PC-3 (cell line): ENCODE measurements around the gene MED26. TPM values are rescaled to one million over a fixed set of nuclear protein-coding genes. Genes with fewer than 3 reads are reported as not detected.

Experiments
- ATAC-seq: fragments of 200-7000 bp; cut with Tn5 transposase; 2 replicates; pipeline ENCODE4 v1.9.1; 2020; ENCODE audit warnings: mild to moderate bottlenecking, moderate library complexity
- BruUV-seq: library from RNA; stranded (reverse); fragments of 400-500 nt; replicated peaks from 2 replicates; lab custom pipeline; 2021; lab: Mats Ljungman, UMichigan
- CTCF ChIA-PET: fragments of 300-600 bp; sonication (Branson Sonifier 250); formaldehyde crosslinking; loops from one replicate; lab custom pipeline; 2022; ENCODE audit warnings: antibody characterized with exemption; lab: Charles Lee
- POLR2A ChIA-PET: fragments of 300-600 bp; sonication (Branson Sonifier 250); formaldehyde crosslinking; loops from one replicate; lab custom pipeline; 2022; ENCODE audit warnings: antibody characterized with exemption; ENCODE audit not compliant: unreplicated experiment; lab: Charles Lee
- DNase-seq: peaks from one replicate; pipeline ENCODE4 v3.0.0-alpha.2; 2015
- H2AFZ ChIP-seq: fragments of 300-600 bp; sonication (generic); 2 replicates; pipeline ENCODE4 v1.6.0; 2016; ENCODE audit warnings: antibody characterized with exemption, low read length
- H3F3A ChIP-seq: fragments of 300-600 bp; sonication (generic); one replicate; pipeline ENCODE4 v1.6.0; 2017; ENCODE audit warnings: antibody characterized with exemption, low read length, control low read depth, mild to moderate bottlenecking; ENCODE audit not compliant: unreplicated experiment
- H3K27ac ChIP-seq: fragments of 300-600 bp; sonication (generic); 2 replicates; pipeline ENCODE4 v1.5.1; 2016; ENCODE audit warnings: mild to moderate bottlenecking, low read length
- H3K27me3 ChIP-seq: fragments of 300-600 bp; sonication (generic); 2 replicates; pipeline ENCODE4 v1.6.1; 2016; ENCODE audit warnings: low read length, mixed read lengths
- H3K36me3 ChIP-seq: fragments of 300-600 bp; sonication (generic); 2 replicates; pipeline ENCODE4 v1.6.1; 2016; ENCODE audit warnings: low read depth, mixed run types, low read length, mixed read lengths
- H3K4me1 ChIP-seq: fragments of 300-600 bp; sonication (generic); 2 replicates; pipeline ENCODE4 v1.5.1; 2016; ENCODE audit warnings: low read length; ENCODE audit not compliant: insufficient read depth
- H3K4me2 ChIP-seq: fragments of 300-600 bp; sonication (generic); 2 replicates; pipeline ENCODE4 v1.6.0; 2016; ENCODE audit warnings: low read length
- H3K4me3 ChIP-seq: fragments of 300-600 bp; sonication (generic); 2 replicates; pipeline ENCODE4 v1.5.1; 2016; ENCODE audit warnings: mild to moderate bottlenecking, low read length, mixed read lengths
- H3K79me2 ChIP-seq: fragments of 300-600 bp; sonication (generic); 2 replicates; pipeline ENCODE4 v1.6.1; 2017; ENCODE audit warnings: low read length, mixed read lengths
- H3K9ac ChIP-seq: fragments of 300-600 bp; sonication (generic); 2 replicates; pipeline ENCODE4 v1.6.0; 2016; ENCODE audit warnings: mild to moderate bottlenecking, low read length
- H3K9me2 ChIP-seq: fragments of 300-600 bp; sonication (generic); replicated peaks from 2 replicates; pipeline ENCODE4 v1.6.1; 2016; ENCODE audit warnings: mixed run types, low read length, mixed read lengths
- H3K9me3 ChIP-seq: fragments of 300-600 bp; sonication (generic); 2 replicates; pipeline ENCODE4 v1.6.1; 2016; ENCODE audit warnings: low read length, mixed read lengths
- H4K20me1 ChIP-seq: fragments of 300-600 bp; sonication (generic); 2 replicates; pipeline ENCODE4 v1.6.1; 2016; ENCODE audit warnings: low read length, mixed read lengths
- EZH2 ChIP-seq: fragments of 300-600 bp; sonication (generic); IDR thresholded peaks from one replicate; pipeline ENCODE4 v1.6.1; 2017; ENCODE audit warnings: antibody characterized with exemption, mild to moderate bottlenecking, low read length; ENCODE audit not compliant: unreplicated experiment
- EZH2phosphoT487 ChIP-seq: fragments of 300-600 bp; sonication (generic); IDR thresholded peaks from 2 replicates; pipeline ENCODE4 v1.6.1; 2018; ENCODE audit warnings: mild to moderate bottlenecking, antibody characterized with exemption, low read length, borderline replicate concordance
- intact Hi-C: fragments of 100-400 bp; cut with micrococcal nuclease; formaldehyde crosslinking; loops from 2 replicates; pipeline ENCODE4 v1.9.0; 2023
- total RNA-seq: library from RNA; depleted of rRNA; stranded (reverse); fragments of >200 nt; gene quantifications from 2 replicates; pipeline ENCODE4 v1.2.3, GENCODE V29; 2014
- TF ChIP-seq, protein P1 (sequence below): fragments of 300-600 bp; sonication (generic); conservative IDR thresholded peaks from 2 replicates; pipeline ENCODE4 v1.5.1; 2017; ENCODE audit warnings: antibody characterized with exemption, low read depth, mild to moderate bottlenecking, low read length

The MED26 gene
- total RNA-seq, 1 experiment from 2014 or later: 17.5 TPM

DNA sequence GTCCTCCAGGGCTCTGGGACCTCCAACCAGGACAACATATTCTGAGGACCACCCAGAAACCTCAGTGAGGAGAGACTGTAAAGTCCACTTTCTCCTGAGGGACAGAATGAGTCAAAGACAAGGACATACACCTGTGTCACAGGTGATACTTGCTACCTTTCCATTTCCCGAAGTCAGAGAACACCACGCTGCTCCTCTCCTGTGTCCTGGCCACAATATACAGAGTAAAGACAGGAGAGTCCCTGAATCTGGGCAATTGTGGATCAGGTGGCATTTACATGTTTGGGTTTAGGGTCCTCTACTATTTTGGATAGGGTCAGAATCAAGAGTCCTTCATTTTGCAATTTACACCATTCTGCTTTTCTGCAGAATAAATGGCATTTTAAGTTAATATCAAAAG, 4.9 kb downstream of the MED26 start:
- Histone ChIP-seq H3K36me3 (peaks cover 22% of the 10 kb centered on the region), H3K9me2 (no peaks in the 10 kb centered on the region), H3K9ac (no peak overlapping the region), H3K27ac (no peak overlapping the region), H4K20me1 (peaks cover 94% of the 10 kb centered on the region), H2AFZ (no peak overlapping the region), H3K4me3 (no peak overlapping the region), H3K79me2 (peaks cover 98% of the 10 kb centered on the region), H3K4me2 (no peak overlapping the region), H3K9me3 (no peaks in the 10 kb centered on the region), H3K4me1 (peaks cover 11% of the 10 kb centered on the region), H3F3A (no peaks in the 10 kb centered on the region), H3K27me3 (no peaks in the 10 kb centered on the region)
- no TSS peak for BruUV-seq
- TF ChIP-seq EZH2phosphoT487: no peak
- TF ChIP-seq EZH2: no peak
- TF ChIP-seq, protein P1, sequence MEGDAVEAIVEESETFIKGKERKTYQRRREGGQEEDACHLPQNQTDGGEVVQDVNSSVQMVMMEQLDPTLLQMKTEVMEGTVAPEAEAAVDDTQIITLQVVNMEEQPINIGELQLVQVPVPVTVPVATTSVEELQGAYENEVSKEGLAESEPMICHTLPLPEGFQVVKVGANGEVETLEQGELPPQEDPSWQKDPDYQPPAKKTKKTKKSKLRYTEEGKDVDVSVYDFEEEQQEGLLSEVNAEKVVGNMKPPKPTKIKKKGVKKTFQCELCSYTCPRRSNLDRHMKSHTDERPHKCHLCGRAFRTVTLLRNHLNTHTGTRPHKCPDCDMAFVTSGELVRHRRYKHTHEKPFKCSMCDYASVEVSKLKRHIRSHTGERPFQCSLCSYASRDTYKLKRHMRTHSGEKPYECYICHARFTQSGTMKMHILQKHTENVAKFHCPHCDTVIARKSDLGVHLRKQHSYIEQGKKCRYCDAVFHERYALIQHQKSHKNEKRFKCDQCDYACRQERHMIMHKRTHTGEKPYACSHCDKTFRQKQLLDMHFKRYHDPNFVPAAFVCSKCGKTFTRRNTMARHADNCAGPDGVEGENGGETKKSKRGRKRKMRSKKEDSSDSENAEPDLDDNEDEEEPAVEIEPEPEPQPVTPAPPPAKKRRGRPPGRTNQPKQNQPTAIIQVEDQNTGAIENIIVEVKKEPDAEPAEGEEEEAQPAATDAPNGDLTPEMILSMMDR: no peak
- ChIA-PET CTCF (no interaction called here), POLR2A (no interaction called here)
- ATAC-seq (no peak), DNase-seq (no peak)
- intact Hi-C loops: no loop called here

DNA sequence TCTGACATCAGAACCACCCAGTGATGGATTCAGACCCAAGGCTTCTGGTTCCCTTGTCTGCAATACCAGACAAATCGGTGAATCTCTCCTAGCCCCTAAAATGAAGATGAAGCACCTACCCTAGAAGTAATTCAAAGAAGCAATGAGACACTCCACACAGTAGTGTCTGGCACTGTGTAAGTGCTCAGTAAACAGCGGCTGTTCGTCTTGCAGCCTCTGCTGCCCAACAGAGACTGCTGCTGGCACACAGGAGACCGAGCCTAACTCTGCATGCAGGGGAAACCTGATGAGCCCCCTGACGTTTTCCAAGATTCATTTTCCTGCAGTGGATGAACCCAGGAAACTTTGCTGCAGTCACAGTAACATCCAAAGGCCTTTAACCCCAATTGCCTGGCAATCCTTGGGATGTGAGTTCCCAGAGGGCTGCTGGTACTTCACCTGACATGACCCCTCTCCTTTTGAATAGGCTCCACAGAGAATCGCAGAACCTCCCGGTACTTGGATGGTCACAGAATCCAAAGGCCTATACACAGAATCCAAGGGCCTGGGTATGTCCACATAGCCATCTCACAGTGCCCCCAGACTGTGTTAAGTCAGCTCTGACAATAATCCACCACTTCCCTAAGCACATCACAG, 6.7 kb downstream of the MED26 start:
- POLR2A ChIA-PET: no interaction called here
- H4K20me1 ChIP-seq: peaks cover 100% of the 10 kb centered on the region

DNA sequence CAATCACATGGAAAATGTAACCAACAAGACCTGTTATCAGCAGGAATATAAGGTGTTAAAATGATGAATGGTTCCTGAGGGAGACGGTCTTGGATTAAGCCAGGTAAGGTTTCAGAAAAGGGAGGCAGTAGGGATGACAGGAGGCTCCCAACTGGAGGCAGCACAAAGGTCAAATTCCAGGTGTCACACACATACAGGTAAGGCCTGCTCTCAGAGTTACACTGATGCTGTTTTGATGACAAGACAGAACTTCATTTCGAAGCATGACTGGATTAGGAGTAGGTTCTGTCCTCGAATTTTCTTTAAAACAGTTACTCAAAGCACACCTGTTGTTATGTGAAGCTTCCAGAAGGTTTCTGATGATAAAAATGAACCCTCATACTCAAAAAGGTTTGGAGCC, 7.4 kb downstream of the MED26 start:
- Histone ChIP-seq H3K27ac (no peak overlapping the region), H3K9ac (no peak overlapping the region), H3F3A (no peaks in the 10 kb centered on the region), H3K36me3 (peaks cover 17% of the 10 kb centered on the region), H2AFZ (no peak overlapping the region), H3K27me3 (no peaks in the 10 kb centered on the region), H3K4me2 (no peak overlapping the region), H3K79me2 (peaks cover 100% of the 10 kb centered on the region), H3K4me3 (no peak overlapping the region), H3K9me3 (no peaks in the 10 kb centered on the region), H3K4me1 (peaks cover 1% of the 10 kb centered on the region), H3K9me2 (no peaks in the 10 kb centered on the region), H4K20me1 (peaks cover 100% of the 10 kb centered on the region)
- intact Hi-C loops: no loop called here
- ATAC-seq (no peak), DNase-seq (no peak)
- TF ChIP-seq EZH2phosphoT487: no peak
- no peak for TF ChIP-seq EZH2
- TF ChIP-seq, protein P1: no peak
- CTCF ChIA-PET: no interaction called here
- no TSS peak for BruUV-seq
- POLR2A ChIA-PET: no interaction called here

More for the DNA sequence above, 6.7 kb downstream of the MED26 start:
- intact Hi-C loops: no loop called here
- no peak overlapping the region for H3K27ac ChIP-seq
- BruUV-seq: no TSS peak
- TF ChIP-seq, protein P1: no peak
- TF ChIP-seq EZH2 (no peak), EZH2phosphoT487 (no peak)
- no peaks in the 10 kb centered on the region for H3F3A ChIP-seq
- H3K4me2 ChIP-seq: no peak overlapping the region
- peaks cover 22% of the 10 kb centered on the region for H3K36me3 ChIP-seq
- H3K4me1 ChIP-seq: peaks cover 8% of the 10 kb centered on the region
- H3K27me3 ChIP-seq: no peaks in the 10 kb centered on the region
- CTCF ChIA-PET: no interaction called here
- no peak overlapping the region for H3K9ac ChIP-seq
- DNase-seq (no peak), ATAC-seq (no peak)
- peaks cover 100% of the 10 kb centered on the region for H3K79me2 ChIP-seq
- H2AFZ ChIP-seq: no peak overlapping the region
- H3K4me3 ChIP-seq: no peak overlapping the region
- no peaks in the 10 kb centered on the region for H3K9me3 ChIP-seq
- no peaks in the 10 kb centered on the region for H3K9me2 ChIP-seq
